Posterior cingulate gyrus (tissue), 11 donors: ENCODE data around the gene FNDC10.
A peak's percentile ranks its signal among the peaks of the same experiment; 100 is the strongest.
"Not testable (repeated sequence)": the region's sequence is repeated elsewhere in the genome, so short reads cannot be mapped to it uniquely, and the experiment has no call there.

Source experiments
- DNase-seq, 10 donors: peaks; one replicate each; pipeline versions ENCODE4 v3.0.0 to v3.0.0-alpha.2; 2020 to 2021; ENCODE audit warnings: mixed read lengths in 3 of 10
- intact Hi-C: fragments of 100-400 bp; cut with DNase I; formaldehyde crosslinking; loops from one replicate; pipeline ENCODE4 v1.15.1; 2023

FNDC10 gene

GRCh38 chr1:1602304-1602967 lies 2.5 kb upstream of the FNDC10 start:
- peak in 3 of 10 donors; percentile 52 to 67 (median 64) for DNase-seq
- intact Hi-C loops, result no loop called here

- intact Hi-C loops, result no loop called here
- peak in 3 of 10 donors; percentile 52 to 75 (median 59) for DNase-seq
Measured at GRCh38 chr1:1601564-1602303, 1.8 kb upstream of the FNDC10 start.

GRCh38 chr1:1600861-1601563 lies 1.1 kb upstream of the FNDC10 start:
- intact Hi-C loops, result no loop called here
- DNase-seq, result peak in 3 of 10 donors; percentile 57 to 79 (median 78)

GRCh38 chr1:1599030-1599934 lies 653 bp downstream of the FNDC10 start:
- DNase-seq, result peak in 3 of 10 donors; percentile 81 to 90 (median 85)
- intact Hi-C loops, result no loop called here

GRCh38 chr1:1598720-1599029 lies 1.3 kb downstream of the FNDC10 start:
- no peak for DNase-seq
- intact Hi-C loops, result no loop called here

GRCh38 chr1:1598051-1598719 lies 1.8 kb downstream of the FNDC10 start:
- peak in 3 of 10 donors; percentile 65 to 70 (median 69) for DNase-seq

GRCh38 chr1:1597275-1597930 lies 2.5 kb downstream of the FNDC10 start:
- intact Hi-C loops, result no loop called here
- peak in 3 of 10 donors; percentile 29 to 74 (median 61) for DNase-seq

More at GRCh38 chr1:1598051-1598719, 1.8 kb downstream of the FNDC10 start:
- intact Hi-C loops, result no loop called here

GRCh38 chr1:1596493-1597274 lies 3.3 kb downstream of the FNDC10 start:
- intact Hi-C loops, result no loop called here
- DNase-seq, result peak in 3 of 10 donors; percentile 61 to 71 (median 62)

GRCh38 chr1:1595341-1595740 lies 4.6 kb downstream of the FNDC10 start:
- intact Hi-C loops, result not testable (repeated sequence)

GRCh38 chr1:1594602-1595260 lies 5.2 kb downstream of the FNDC10 start:
- DNase-seq, result peak in 3 of 10 donors; percentile 39 to 79 (median 53)
- intact Hi-C loops, result no loop called here

More at GRCh38 chr1:1595341-1595740, 4.6 kb downstream of the FNDC10 start:
- not testable (repeated sequence) for DNase-seq

GRCh38 chr1:1593834-1594601 lies 5.9 kb downstream of the FNDC10 start:
- peak in 3 of 10 donors; percentile 71 for DNase-seq
- intact Hi-C loops, result no loop called here

- intact Hi-C loops, result no loop called here
Measured at GRCh38 chr1:1591452-1591851, 8.5 kb downstream of the FNDC10 start.

GRCh38 chr1:1583347-1584010 lies 16.5 kb downstream of the FNDC10 start:
- intact Hi-C loops, result no loop called here
- DNase-seq, result peak in 2 of 10 donors; percentile 37 to 71

More at GRCh38 chr1:1591452-1591851, 8.5 kb downstream of the FNDC10 start:
- DNase-seq, result peak in 1 of 10 donors; percentile 20

GRCh38 chr1:1582585-1583346 lies 17.2 kb downstream of the FNDC10 start:
- peak in 2 of 10 donors; percentile 2 to 12 for DNase-seq
- intact Hi-C loops, result no loop called here

GRCh38 chr1:1578371-1578940 lies 21.5 kb downstream of the FNDC10 start:
- intact Hi-C loops, result no loop called here
- peak in 2 of 10 donors; percentile 40 to 49 for DNase-seq
